Hepatocyte (in vitro differentiated cells): ENCODE measurements around the gene RALGAPB.

Source experiments
- CTCF ChIP-seq: fragments of 200-600 bp; sonication (generic); IDR thresholded peaks from 2 replicates; pipeline ENCODE4 v1.5.1; 2016; ENCODE audit warnings: antibody characterized with exemption, mild to moderate bottlenecking; ENCODE audit not compliant: poor library complexity
- EZH2 ChIP-seq: fragments of 200-600 bp; sonication (generic); IDR thresholded peaks from 2 replicates; pipeline ENCODE4 v1.6.1; 2016; ENCODE audit warnings: antibody characterized with exemption, mild to moderate bottlenecking, borderline replicate concordance
- EZH2phosphoT487 ChIP-seq: fragments of 200-600 bp; sonication (generic); IDR thresholded peaks from one replicate; pipeline ENCODE4 v1.6.1; 2018; ENCODE audit warnings: antibody characterized with exemption, mild to moderate bottlenecking, low read depth, moderate library complexity; ENCODE audit not compliant: unreplicated experiment, severe bottlenecking

- TF ChIP-seq CTCF: no peak
- TF ChIP-seq EZH2phosphoT487: no peak
- no peak for TF ChIP-seq EZH2
These were observed 86.1 kb downstream of the RALGAPB start for GRCh38 chr20:38558596-38559360.
